Activated naive CD4-positive, alpha-beta T cell treated with anti-CD3 and anti-CD28 coated beads, Interleukin-2, amount 50 U/mL, for 16 hours (primary cell): ENCODE data around the gene STAB1.

Experiments
- DNase-seq: peaks from one replicate; pipeline ENCODE4 v3.0.0-alpha.2; 2020

STAB1 gene

GRCh38 chr3:52461874-52462273, 33.3 kb upstream of the STAB1 start:
- DNase-seq, result no peak

- DNase-seq, result no peak
Measured at GRCh38 chr3:52463416-52463815, 31.7 kb upstream of the STAB1 start.

GRCh38 chr3:52468336-52468735, 26.8 kb upstream of the STAB1 start:
- DNase-seq, result no peak

DNA sequence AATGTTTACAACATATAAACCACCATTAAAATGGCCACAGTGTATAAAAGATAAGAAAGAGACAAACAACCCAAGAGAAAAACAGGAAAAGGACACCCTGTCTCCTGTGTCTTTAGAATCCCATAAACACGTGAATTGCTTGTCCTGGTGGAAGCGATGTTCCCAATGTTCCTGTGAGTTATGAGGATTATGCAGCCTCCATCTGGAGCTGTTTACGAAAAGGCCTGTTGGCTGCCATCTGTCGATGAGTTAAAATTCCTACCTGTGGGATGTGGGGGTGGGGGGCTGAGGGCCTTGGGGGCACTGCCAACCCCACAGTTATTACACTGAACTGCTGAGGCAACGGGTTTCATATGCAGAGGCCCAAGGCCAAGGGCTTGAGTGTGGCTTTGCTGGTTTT, 26.1 kb upstream of the STAB1 start:
- DNase-seq, result no peak

- DNase-seq, result no peak
Measured at GRCh38 chr3:52470920-52471319, 24.2 kb upstream of the STAB1 start.

- no peak for DNase-seq
Measured at GRCh38 chr3:52471371-52472238, 23.5 kb upstream of the STAB1 start.

- DNase-seq, result no peak
Measured at GRCh38 chr3:52472239-52473000, 22.7 kb upstream of the STAB1 start.

DNA sequence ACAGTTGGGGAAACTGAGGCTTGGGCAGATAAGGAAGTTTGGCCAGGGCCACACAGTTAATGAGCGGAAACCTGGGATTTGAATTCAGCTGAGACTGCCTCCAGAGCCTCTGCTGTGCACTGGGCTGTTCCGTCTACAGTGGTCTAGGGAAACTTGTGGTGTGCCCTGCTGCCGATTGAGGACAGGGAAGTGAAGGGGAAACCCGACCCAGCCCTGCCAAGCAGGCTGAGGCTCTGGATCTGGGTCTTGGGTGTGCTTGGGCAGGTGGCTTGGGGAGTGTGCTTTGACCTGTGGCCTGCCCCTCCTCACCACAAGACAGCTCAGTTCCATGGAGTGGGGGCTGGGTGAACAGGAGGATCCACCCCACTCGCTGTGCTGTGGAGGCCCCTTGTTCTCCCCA, 22.1 kb upstream of the STAB1 start:
- DNase-seq, result no peak

GRCh38 chr3:52477076-52477795, 17.9 kb upstream of the STAB1 start:
- no peak for DNase-seq

DNA sequence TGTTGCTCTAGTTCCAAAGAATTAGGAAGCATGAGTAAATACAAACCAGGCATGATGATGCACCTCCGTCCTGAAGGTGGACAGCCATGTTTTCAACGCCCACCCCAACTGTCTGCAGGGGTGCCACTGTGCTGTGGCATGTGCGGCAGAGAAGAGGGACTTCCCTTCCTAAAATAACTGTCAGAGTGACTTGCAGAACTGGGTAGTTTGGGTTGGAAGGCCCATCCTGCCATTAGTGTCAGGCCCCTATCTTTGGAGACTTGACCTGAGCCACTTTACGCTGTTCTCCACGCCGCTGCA, 17.4 kb upstream of the STAB1 start:
- DNase-seq, result no peak

GRCh38 chr3:52479037-52479876, 15.9 kb upstream of the STAB1 start:
- DNase-seq, result no peak

GRCh38 chr3:52479877-52480575, 15.1 kb upstream of the STAB1 start:
- DNase-seq, result no peak

DNA sequence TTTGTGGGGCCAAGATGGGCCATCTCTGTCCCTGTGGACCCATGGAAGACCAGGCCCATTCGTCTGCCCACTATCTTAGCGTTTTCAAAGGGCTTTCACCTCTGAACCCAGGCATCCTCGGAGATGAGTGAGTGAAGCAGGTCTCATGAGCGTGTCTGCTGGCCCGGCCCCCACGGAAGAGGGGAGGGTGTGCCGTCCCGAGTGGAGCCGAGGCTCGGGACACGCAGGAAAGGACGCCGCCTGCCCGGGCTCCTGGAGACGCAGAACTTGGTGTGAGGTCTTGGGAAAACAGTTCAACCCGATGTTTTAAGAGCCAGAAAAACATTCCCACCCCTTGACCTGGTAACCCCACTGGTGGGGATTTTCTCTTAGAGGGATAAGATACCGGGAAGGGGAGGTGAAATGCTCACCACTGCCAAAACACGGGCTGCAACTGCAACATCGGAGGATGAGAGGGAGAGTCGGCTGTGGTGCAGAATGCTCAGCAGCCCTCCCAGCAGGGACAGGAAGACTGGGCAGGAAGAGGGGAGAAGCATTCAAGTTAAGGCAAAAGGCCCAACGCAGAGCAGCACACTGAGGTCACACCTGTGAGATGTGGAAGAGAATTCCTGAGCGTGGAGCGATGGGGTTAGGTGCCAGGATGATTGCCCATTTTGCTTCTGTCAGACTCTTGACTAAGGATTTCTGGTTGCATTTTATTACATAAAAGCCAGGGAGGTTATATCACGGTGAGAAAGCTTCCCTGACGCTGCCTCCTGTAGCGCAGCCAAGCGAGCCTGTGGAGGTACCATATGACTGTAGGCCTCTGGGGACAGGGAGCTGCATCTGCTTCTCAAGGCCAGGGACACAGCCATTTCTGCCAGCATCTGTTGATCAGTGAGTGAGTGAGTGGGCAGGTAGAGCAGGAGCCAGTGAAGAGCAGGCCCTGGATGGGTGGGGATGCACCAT, 14.1 kb upstream of the STAB1 start:
- no peak for DNase-seq

GRCh38 chr3:52481819-52482521, 13.2 kb upstream of the STAB1 start:
- no peak for DNase-seq

GRCh38 chr3:52483081-52483480, 12.1 kb upstream of the STAB1 start:
- no peak for DNase-seq

DNA sequence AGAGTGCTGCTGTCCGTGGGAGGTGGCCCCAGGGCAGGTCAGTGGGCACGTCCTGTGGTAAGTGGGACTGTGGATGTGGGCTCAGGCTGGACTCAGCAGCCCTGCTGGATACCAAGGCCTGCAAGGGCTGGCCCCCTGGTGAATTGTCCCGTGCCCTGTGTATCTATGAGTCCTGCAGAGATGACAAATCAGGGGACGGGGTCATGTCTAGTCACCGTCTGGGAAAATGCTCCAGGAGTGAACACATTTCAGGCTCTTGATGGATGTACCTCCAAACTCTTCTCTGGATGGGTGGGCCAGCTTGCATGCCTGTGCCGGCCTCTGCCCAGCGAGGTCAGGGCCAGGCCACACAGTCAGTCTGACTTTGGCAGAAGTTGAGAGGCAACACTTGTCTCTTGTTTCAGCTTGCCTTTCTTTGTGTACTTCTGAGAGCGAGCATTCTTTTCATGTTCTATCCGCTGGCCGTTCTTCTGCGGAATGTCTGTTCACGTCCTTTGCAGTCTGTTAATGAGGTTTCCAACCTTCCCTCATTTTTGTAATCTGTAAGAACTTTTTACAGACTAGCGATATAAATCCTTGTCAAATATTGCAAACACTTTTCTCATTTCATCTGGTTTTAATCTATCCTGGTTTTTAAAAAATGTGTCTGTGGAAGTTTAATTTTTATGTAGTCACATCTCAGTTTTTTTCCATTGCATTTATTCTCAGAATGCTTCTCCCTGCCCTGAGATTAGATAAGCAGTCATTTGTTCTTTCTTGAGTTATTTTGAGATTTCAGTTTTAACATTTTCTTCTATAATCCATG, 11.4 kb upstream of the STAB1 start:
- DNase-seq, result no peak

- DNase-seq, result no peak
Measured at GRCh38 chr3:52484680-52485461, 10.3 kb upstream of the STAB1 start.

GRCh38 chr3:52487050-52487787, 7.9 kb upstream of the STAB1 start:
- no peak for DNase-seq
